ENCODE data around the gene FOXJ1. TPM values are rescaled to one million over a fixed set of nuclear protein-coding genes. Genes with fewer than 3 reads are reported as not detected.
A peak's percentile ranks its signal among the peaks of the same experiment; 100 is the strongest.

The FOXJ1 gene
- total RNA-seq, 1 donor = not detected

- TF ChIP-seq CTCF (IDR thresholded peaks at IDR 0.05; ENCODE audit: insufficient read depth, low read length) = peak; percentile 91
- H3K4me3 ChIP-seq (ENCODE audit: low read depth, low read length) = no peak overlapping the region
- peak; percentile 87 for DNase-seq (ENCODE audit: low read depth)
Measured at GRCh38 chr17:76182016-76182764, 41.1 kb upstream of the FOXJ1 start.

GRCh38 chr17:76179496-76180467 is 38.7 kb upstream of the FOXJ1 start:
- DNase-seq (ENCODE audit: low read depth) = peak; percentile 20
- no peak overlapping the region for H3K4me3 ChIP-seq (ENCODE audit: low read depth, low read length)
- TF ChIP-seq CTCF (IDR thresholded peaks at IDR 0.05; ENCODE audit: insufficient read depth, low read length) = peak; percentile 11

GRCh38 chr17:76178124-76178523 is 37.1 kb upstream of the FOXJ1 start:
- H3K4me3 ChIP-seq (ENCODE audit: low read depth, low read length) = no peak overlapping the region
- no peak for DNase-seq (ENCODE audit: low read depth)
- no peak for TF ChIP-seq CTCF (IDR thresholded peaks at IDR 0.05; ENCODE audit: insufficient read depth, low read length)

GRCh38 chr17:76176701-76177574 is 35.9 kb upstream of the FOXJ1 start:
- H3K4me3 ChIP-seq (ENCODE audit: low read depth, low read length) = no peak overlapping the region
- no peak for TF ChIP-seq CTCF (IDR thresholded peaks at IDR 0.05; ENCODE audit: insufficient read depth, low read length)
- DNase-seq (ENCODE audit: low read depth) = no peak

- no peak overlapping the region for H3K4me3 ChIP-seq (ENCODE audit: low read depth, low read length)
- TF ChIP-seq CTCF (IDR thresholded peaks at IDR 0.05; ENCODE audit: insufficient read depth, low read length) = no peak
- no peak for DNase-seq (ENCODE audit: low read depth)
Measured at GRCh38 chr17:76174037-76174436, 33.0 kb upstream of the FOXJ1 start.

GRCh38 chr17:76173474-76173873 is 32.4 kb upstream of the FOXJ1 start:
- no peak for TF ChIP-seq CTCF (IDR thresholded peaks at IDR 0.05; ENCODE audit: insufficient read depth, low read length)
- DNase-seq (ENCODE audit: low read depth) = no peak
- H3K4me3 ChIP-seq (ENCODE audit: low read depth, low read length) = no peak overlapping the region

Data from fibroblast of the aortic adventitia (primary cell).